ENCODE measurements around the gene CYP3A7.
"Not testable (repeated sequence)": the region's sequence is repeated elsewhere in the genome, so short reads cannot be mapped to it uniquely, and the experiment has no call there.

CYP3A7 gene

GRCh38 chr7:99667179-99667578, 67.8 kb downstream of the CYP3A7 start:
- no peak overlapping the region for H3K4me2 ChIP-seq (ENCODE audit: low read depth, low read length, poor library complexity, severe bottlenecking)
- no peaks in the 10 kb centered on the region for H3F3A ChIP-seq (ENCODE audit: low read depth)
- no peaks in the 10 kb centered on the region for H3K79me2 ChIP-seq (ENCODE audit: insufficient read depth, low read length)
- no peak for TF ChIP-seq CTCF (conservative IDR thresholded peaks at IDR 0.05; ENCODE audit: low read length)
- no peak for TF ChIP-seq EZH2phosphoT487 (IDR thresholded peaks at IDR 0.05; ENCODE audit: borderline replicate concordance)
- H3K4me3 ChIP-seq (ENCODE audit: low read length, poor library complexity, severe bottlenecking) = no peak overlapping the region
- no peaks in the 10 kb centered on the region for H3K9me3 ChIP-seq (ENCODE audit: insufficient read depth, low read depth, low read length)
- H2AFZ ChIP-seq (ENCODE audit: low read length) = no peak overlapping the region
- H3K4me1 ChIP-seq (ENCODE audit: insufficient read depth, low read length, poor library complexity, severe bottlenecking) = no peaks in the 10 kb centered on the region
- H3K9ac ChIP-seq (ENCODE audit: low read depth, low read length, poor library complexity, severe bottlenecking) = no peak overlapping the region
- H4K20me1 ChIP-seq (ENCODE audit: insufficient read depth, low read length, poor library complexity, severe bottlenecking) = no peaks in the 10 kb centered on the region
- peaks cover 11% of the 10 kb centered on the region; the same call in 1 of the 2 replicates for H3K36me3 ChIP-seq (ENCODE audit: insufficient read depth, low read length)
- no peaks in the 10 kb centered on the region for H3K9me2 ChIP-seq (replicated peaks; ENCODE audit: low read depth, low read length)
- H3K27me3 ChIP-seq (ENCODE audit: insufficient read depth, low read length, poor library complexity, severe bottlenecking) = no peaks in the 10 kb centered on the region

GRCh38 chr7:99666013-99666395, 69.0 kb downstream of the CYP3A7 start:
- Histone ChIP-seq H4K20me1 (ENCODE audit: insufficient read depth, low read length, poor library complexity, severe bottlenecking) (no peaks in the 10 kb centered on the region), H3K4me2 (ENCODE audit: low read depth, low read length, poor library complexity, severe bottlenecking) (no peak overlapping the region), H3K4me1 (ENCODE audit: insufficient read depth, low read length, poor library complexity, severe bottlenecking) (no peaks in the 10 kb centered on the region), H3F3A (ENCODE audit: low read depth) (no peaks in the 10 kb centered on the region), H3K27me3 (ENCODE audit: insufficient read depth, low read length, poor library complexity, severe bottlenecking) (no peaks in the 10 kb centered on the region), H3K79me2 (ENCODE audit: insufficient read depth, low read length) (no peaks in the 10 kb centered on the region), H3K9me3 (ENCODE audit: insufficient read depth, low read depth, low read length) (no peaks in the 10 kb centered on the region), H2AFZ (ENCODE audit: low read length) (no peak overlapping the region), H3K4me3 (ENCODE audit: low read length, poor library complexity, severe bottlenecking) (no peak overlapping the region), H3K36me3 (ENCODE audit: insufficient read depth, low read length) (peaks cover 17% of the 10 kb centered on the region; the same call in 1 of the 2 replicates), H3K9ac (ENCODE audit: low read depth, low read length, poor library complexity, severe bottlenecking) (no peak overlapping the region), H3K9me2 (replicated peaks; ENCODE audit: low read depth, low read length) (no peaks in the 10 kb centered on the region)
- TF ChIP-seq CTCF (conservative IDR thresholded peaks at IDR 0.05; ENCODE audit: low read length) = no peak

GRCh38 chr7:99665312-99666012, 69.5 kb downstream of the CYP3A7 start:
- Histone ChIP-seq H3K9me2 (replicated peaks; ENCODE audit: low read depth, low read length) (no peaks in the 10 kb centered on the region), H3K4me1 (ENCODE audit: insufficient read depth, low read length, poor library complexity, severe bottlenecking) (no peaks in the 10 kb centered on the region), H3F3A (ENCODE audit: low read depth) (no peaks in the 10 kb centered on the region), H3K4me2 (ENCODE audit: low read depth, low read length, poor library complexity, severe bottlenecking) (no peak overlapping the region), H3K4me3 (ENCODE audit: low read length, poor library complexity, severe bottlenecking) (no peak overlapping the region), H3K27me3 (ENCODE audit: insufficient read depth, low read length, poor library complexity, severe bottlenecking) (no peaks in the 10 kb centered on the region), H3K79me2 (ENCODE audit: insufficient read depth, low read length) (no peaks in the 10 kb centered on the region), H2AFZ (ENCODE audit: low read length) (no peak overlapping the region), H3K9ac (ENCODE audit: low read depth, low read length, poor library complexity, severe bottlenecking) (no peak overlapping the region), H4K20me1 (ENCODE audit: insufficient read depth, low read length, poor library complexity, severe bottlenecking) (no peaks in the 10 kb centered on the region), H3K36me3 (ENCODE audit: insufficient read depth, low read length) (peaks cover 20% of the 10 kb centered on the region; the same call in 1 of the 2 replicates), H3K9me3 (ENCODE audit: insufficient read depth, low read depth, low read length) (no peaks in the 10 kb centered on the region)
- TF ChIP-seq CTCF (conservative IDR thresholded peaks at IDR 0.05; ENCODE audit: low read length) = no peak
- no peak for TF ChIP-seq EZH2phosphoT487 (IDR thresholded peaks at IDR 0.05; ENCODE audit: borderline replicate concordance)

GRCh38 chr7:99657879-99658278, 77.1 kb downstream of the CYP3A7 start:
- not testable (repeated sequence) for H4K20me1 ChIP-seq (ENCODE audit: insufficient read depth, low read length, poor library complexity, severe bottlenecking); H3F3A ChIP-seq (ENCODE audit: low read depth); H3K79me2 ChIP-seq (ENCODE audit: insufficient read depth, low read length); H2AFZ ChIP-seq (ENCODE audit: low read length); H3K4me3 ChIP-seq (ENCODE audit: low read length, poor library complexity, severe bottlenecking); H3K9me3 ChIP-seq (ENCODE audit: insufficient read depth, low read depth, low read length); H3K4me2 ChIP-seq (ENCODE audit: low read depth, low read length, poor library complexity, severe bottlenecking); H3K27me3 ChIP-seq (ENCODE audit: insufficient read depth, low read length, poor library complexity, severe bottlenecking); H3K9me2 ChIP-seq (replicated peaks; ENCODE audit: low read depth, low read length); H3K4me1 ChIP-seq (ENCODE audit: insufficient read depth, low read length, poor library complexity, severe bottlenecking); H3K9ac ChIP-seq (ENCODE audit: low read depth, low read length, poor library complexity, severe bottlenecking)
- H3K36me3 ChIP-seq (ENCODE audit: insufficient read depth, low read length) = peaks cover 19% of the 10 kb centered on the region; the same call in 1 of the 2 replicates
